Fibroblast of the conjunctiva (primary cell): ENCODE data around the gene TMEM132C.
A peak's percentile ranks its signal among the peaks of the same experiment; 100 is the strongest.
"Not testable (repeated sequence)": the region's sequence is repeated elsewhere in the genome, so short reads cannot be mapped to it uniquely, and the experiment has no call there.

Source experiments
- DNase-seq: peaks from one replicate; pipeline ENCODE4 v3.0.0-alpha.2; 2010; ENCODE audit warnings: low read depth

The TMEM132C gene

GRCh38 chr12:128267131-128267622 lies at the start of gene TMEM132C:
Gene TMEM132C (plus strand): TSS chr12:128267170. CDS start chr12:128267403, 233 bp downstream.
- no peak for DNase-seq

- no peak for DNase-seq
Observed at GRCh38 chr12:128224226-128224625, 42.7 kb upstream of the TMEM132C start.

- DNase-seq, result no peak
Observed at GRCh38 chr12:128228581-128228980, 38.4 kb upstream of the TMEM132C start.

DNA sequence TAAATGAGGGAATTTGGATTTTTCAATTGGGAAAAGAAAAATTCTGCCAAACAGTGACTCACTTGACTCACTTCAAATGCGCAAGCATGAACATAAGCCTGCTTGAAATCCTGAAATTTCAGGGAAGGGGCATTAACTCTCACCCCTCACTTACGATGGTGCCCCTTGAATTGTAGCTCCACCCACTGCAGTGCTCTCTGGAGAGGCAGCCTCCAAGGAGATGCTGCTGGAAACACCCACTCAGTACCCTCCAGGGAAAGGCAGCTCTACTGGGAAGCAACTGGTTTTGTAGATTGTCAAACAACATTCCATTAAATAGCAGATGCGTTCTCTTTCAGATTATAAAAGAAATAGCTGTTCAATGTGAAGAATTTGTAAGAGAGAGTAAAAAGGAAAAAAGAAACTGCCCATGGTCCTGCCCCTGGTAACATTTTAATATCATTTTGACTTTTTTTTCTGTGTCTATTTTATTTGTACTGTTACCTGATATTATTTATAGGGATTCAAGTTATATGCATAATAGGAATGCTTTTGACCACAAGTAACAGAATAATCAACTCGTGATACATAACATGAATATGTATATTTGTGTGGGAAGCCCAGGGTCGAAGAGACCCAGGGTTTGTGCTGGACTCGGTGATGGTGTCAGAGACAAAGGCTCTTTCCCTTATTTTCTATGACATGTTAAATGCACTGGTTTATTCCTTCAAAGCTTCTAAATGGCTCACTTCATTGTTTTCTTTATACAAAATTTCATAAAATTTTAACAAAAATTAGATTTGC lies 31.1 kb upstream of the TMEM132C start:
- DNase-seq, result no peak

DNA sequence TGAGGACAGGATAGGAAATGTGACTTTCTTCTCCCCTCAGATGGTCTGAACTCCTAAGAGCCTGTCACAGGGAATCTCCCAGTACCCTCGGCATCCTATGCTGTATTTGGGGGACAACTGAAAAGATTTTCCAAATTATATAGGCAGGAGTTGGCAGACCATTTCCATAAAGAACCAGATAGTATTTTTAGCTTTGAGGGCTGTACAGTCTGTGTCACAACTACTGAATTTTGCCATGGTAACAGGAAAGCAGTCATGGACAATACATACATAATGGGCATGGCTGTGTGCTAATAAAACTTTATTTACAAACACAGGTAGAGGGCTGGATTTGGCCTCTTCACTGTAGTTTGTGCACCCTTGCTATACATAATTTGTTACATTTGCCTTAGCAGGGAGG lies 30.4 kb upstream of the TMEM132C start:
- DNase-seq, result no peak

DNA sequence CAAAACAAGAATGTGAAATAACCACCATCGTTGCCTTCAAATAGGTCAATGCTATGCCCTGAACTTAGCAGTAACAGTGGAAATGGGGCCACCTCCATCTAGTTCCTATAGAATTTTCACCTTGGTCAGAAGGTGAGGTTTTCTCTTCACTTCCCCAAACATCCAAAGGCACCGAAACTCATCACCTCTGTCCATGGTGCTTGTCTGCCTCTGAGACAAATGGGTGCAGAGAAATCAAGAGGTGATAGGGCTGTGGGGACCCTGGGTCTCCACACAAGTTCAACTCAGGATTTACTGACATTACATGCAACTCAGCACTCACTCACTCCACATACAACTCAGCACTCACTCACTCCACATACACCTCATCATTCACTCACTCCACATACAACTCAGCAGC lies 26.2 kb upstream of the TMEM132C start:
- no peak for DNase-seq

DNA sequence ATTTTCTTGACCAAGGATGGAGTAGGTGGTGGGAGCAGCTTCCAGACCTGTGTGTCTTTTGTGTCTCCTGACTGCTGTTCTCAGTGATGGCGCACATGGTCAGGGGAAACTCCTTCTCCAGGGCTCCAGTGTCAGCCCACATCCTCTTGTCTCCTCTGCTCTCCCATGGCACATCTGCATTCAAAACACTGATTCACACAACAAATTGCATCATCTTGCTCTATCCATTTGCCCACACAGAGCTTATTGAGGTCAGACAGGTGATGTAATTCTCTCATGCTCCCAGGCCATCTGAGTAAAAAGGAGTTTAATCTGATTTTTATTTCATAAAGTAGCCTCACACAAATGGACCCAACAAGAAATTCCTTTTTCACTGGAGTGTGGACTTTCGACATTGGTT lies 21.8 kb upstream of the TMEM132C start:
- DNase-seq, result no peak

- DNase-seq, result no peak
Observed at GRCh38 chr12:128245905-128246304, 21.1 kb upstream of the TMEM132C start.

DNA sequence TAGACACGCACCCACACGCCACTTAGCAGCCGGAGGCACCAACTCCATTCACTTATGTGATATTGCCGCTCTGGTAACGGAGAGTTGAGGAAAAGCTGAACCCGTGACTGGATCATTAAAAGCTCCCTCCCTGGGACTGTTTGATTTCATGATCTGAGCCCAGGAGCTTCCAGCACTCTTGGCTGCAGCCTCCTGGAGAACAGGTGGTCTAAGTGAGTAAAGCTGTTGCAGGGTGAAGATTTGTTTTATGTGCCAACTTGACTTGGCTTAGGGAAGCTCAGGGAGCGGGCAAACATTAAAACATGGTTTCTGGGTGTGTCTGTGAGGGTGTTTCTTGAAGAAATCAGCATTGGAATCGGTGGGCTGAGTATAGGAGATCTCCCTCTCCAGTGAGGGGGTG lies 16.9 kb upstream of the TMEM132C start:
- no peak for DNase-seq

GRCh38 chr12:128253829-128254228 lies 13.1 kb upstream of the TMEM132C start:
- DNase-seq, result not testable (repeated sequence)

DNA sequence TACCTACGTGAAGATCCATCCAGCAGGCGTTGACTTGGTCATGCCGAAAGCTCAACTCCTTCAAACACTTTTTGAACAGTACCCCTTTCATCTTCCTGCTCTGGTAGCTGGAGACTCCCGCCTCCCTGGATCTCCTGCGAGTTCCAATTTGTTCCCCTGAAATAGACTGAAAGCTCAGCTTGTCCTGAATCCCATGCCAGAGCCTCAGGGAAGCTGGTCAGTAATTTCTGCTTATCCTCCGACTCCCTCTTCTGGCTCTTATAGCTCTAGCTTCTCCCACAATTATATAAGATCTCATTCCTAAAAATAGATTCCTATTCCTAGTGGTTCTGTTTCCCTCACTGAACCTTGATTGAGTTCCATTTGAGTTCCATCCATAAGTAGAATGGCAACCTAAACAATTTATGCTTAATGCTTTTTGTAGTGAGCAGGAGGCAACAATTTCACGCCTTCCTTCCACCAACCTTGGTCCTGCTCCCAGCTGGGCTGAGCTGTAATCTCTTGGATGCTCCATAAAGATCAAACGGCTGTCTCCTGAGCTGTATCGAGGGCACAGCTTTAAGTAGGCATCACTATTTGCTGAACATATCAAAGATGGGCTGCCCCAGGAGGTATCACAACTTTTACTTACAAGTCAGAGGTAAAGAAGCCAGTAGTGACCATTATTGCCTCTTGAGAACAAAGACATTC lies 8.0 kb upstream of the TMEM132C start:
- no peak for DNase-seq

- DNase-seq, result peak; percentile 9
Observed at GRCh38 chr12:128259556-128260070, 7.4 kb upstream of the TMEM132C start.

- DNase-seq, result no peak
Observed at GRCh38 chr12:128261757-128262156, 5.2 kb upstream of the TMEM132C start.

- DNase-seq, result no peak
Observed at GRCh38 chr12:128265566-128265965, 1.4 kb upstream of the TMEM132C start.

DNA sequence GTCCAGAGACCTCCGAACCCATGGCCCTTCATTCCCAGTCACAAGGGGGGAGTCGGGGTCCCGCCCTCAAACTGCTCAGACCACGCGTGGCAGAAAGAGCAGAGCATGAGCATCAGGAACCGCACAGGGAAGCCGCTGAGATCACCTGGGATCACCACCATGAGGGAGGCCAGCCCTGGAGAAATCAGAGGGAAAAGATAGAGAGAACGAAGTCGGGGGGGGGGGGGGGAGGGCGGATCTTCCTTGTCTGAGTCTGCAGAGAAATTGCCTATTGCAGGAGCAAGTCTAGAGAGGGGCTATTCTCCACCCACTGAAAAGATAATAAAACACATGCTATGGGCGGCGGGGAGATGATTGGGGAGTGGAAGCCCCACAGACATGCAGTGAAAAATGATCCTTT lies 884 bp upstream of the TMEM132C start:
- DNase-seq, result no peak

DNA sequence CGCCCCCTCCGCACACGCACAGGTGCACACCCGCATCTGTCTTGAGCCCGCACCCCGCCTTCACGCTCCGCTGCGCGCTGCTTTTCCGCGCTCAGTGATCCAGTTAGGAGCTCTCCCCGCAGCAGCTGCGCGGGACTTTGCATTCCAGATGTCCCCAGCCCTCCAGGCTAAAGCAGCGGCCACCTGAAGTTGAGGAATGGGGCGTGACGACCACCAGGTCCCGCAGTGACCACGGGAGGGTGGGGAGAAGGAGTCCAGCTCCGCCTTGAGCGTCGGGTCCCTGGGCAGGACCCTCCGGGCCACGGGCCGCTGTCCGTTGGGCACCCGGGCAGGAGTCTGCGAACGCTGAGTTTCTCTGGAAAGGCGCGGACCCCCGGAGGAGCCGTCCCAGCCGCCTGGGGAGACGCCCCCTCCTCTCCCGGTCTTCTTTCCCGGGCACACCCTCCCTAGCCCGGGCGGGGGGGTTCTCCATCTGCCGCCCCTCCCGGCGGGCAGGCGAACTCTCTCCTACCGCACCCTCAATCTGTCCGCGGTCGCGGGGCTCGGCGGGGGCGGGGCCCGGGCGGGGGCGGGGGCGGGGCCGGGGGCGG lies 334 bp upstream of the TMEM132C start:
- DNase-seq, result no peak

DNA sequence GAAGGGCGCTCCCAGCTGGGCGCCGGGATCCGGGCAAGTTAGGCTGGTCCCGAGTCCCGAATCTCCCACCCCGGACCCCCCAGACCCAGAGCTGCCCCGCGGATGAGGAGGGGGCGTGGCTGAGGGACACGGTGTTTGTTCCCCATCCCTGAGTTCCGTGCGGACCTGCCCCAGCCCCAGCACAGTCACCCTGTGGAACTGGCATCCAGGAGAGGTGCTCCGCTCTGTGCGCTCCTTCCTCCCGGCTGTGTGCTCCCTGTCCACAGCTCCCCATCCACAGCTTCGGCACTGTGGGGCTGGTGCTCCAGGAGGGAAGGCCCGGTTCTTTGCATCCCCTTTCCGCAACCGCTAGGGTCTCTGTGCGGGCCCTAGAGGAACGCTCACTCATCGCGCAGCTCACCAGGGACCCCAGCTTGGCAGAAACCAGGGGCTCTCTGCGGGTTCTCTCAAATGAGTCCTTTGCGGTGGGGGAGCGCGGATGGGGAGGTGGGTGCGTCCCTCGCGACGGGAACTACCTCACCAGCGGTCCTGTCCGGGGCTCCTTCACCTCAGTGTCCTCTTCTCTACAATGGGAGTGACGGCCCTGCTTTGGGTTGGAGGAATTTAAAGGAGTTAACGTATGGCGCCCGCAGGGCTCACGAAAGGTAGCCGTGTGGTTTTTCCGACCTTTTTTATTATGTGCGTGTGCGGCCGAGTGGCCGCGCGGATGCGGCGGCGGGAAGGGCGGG lies 845 bp downstream of the TMEM132C start:
- DNase-seq, result no peak

GRCh38 chr12:128268379-128268995 lies 1.5 kb downstream of the TMEM132C start:
- no peak for DNase-seq

DNA sequence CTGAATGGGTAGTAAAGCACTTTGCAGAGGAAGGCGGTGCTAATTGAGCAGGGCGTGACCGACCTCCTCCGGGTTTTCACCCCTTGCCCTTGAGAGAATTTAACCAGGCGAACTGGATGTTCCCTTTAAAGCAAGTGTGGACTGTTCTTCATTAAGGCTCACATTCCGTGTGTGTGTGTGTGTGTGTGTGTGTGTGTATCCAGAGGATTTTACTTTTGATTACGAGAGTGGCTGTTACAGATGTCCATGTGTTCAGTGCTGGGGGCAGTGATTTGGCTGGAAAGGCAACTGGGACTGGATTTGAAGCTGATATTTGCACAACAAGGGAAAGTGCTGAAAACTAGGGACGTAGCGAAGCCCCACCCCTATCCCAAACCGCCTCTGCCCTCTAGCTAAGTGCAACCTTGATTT lies 2.2 kb downstream of the TMEM132C start:
- DNase-seq, result peak; percentile 9

GRCh38 chr12:128276471-128276870 lies 9.5 kb downstream of the TMEM132C start:
- no peak for DNase-seq

GRCh38 chr12:128286970-128287369 lies 20.0 kb downstream of the TMEM132C start:
- DNase-seq, result no peak

DNA sequence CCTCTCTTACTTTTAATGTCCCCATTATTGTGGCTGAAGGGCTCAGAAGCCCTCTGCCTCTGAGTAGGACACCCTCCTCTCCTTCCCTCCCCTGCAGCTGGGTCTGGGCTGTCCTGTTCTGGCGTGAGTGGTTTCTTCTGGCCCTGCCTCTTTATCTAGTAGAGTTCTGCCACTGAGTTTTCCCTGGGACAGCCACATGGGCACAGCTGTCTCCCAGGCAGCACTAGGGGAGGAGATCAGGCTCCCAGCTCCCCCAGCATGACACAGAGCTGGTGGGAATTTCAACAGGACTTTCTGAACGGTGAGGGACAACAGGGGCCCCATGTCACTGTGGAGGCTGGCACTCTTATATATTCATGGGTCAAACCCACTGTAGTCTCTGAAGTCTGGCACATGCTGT lies 21.4 kb downstream of the TMEM132C start:
- DNase-seq, result no peak
